KOPT-K1 (cell line): ENCODE data around the gene NCOA1.

ENCODE experiments used
- H3K27ac ChIP-seq: fragments of 200-600 bp; sonication (generic); 2 replicates; pipeline ENCODE4 v1.5.1; 2016; ENCODE audit warnings: antibody characterized with exemption, mild to moderate bottlenecking, low read depth, low read length; ENCODE audit not compliant: poor library complexity, severe bottlenecking
- H3K36me3 ChIP-seq: fragments of 200-600 bp; sonication (generic); 2 replicates; pipeline ENCODE4 v1.5.1; 2017; ENCODE audit warnings: antibody characterized with exemption, mild to moderate bottlenecking, low read length, moderate library complexity; ENCODE audit not compliant: insufficient read depth
- H3K9me3 ChIP-seq: fragments of 200-600 bp; sonication (generic); 2 replicates; pipeline ENCODE4 v1.5.1; 2017; ENCODE audit warnings: antibody characterized with exemption, low read length, mild to moderate bottlenecking; ENCODE audit not compliant: insufficient read depth, poor library complexity, severe bottlenecking

NCOA1 gene

GRCh38 chr2:24734741-24735140, 243.7 kb downstream of the NCOA1 start:
- Histone ChIP-seq H3K27ac (no peak overlapping the region), H3K9me3 (no peaks in the 10 kb centered on the region), H3K36me3 (peaks cover 5% of the 10 kb centered on the region)

- H3K9me3 ChIP-seq: no peaks in the 10 kb centered on the region
- no peak overlapping the region for H3K27ac ChIP-seq
- H3K36me3 ChIP-seq: peaks cover 20% of the 10 kb centered on the region
Observed at GRCh38 chr2:24739354-24740025, 248.4 kb downstream of the NCOA1 start.

- Histone ChIP-seq H3K36me3 (peaks cover 20% of the 10 kb centered on the region), H3K27ac (no peak overlapping the region), H3K9me3 (no peaks in the 10 kb centered on the region)
Observed at GRCh38 chr2:24740142-24740541, 249.1 kb downstream of the NCOA1 start.

GRCh38 chr2:24742730-24743129, 251.7 kb downstream of the NCOA1 start:
- no peaks in the 10 kb centered on the region for H3K9me3 ChIP-seq
- H3K36me3 ChIP-seq: peaks cover 29% of the 10 kb centered on the region
- no peak overlapping the region for H3K27ac ChIP-seq

GRCh38 chr2:24743924-24744323, 252.9 kb downstream of the NCOA1 start:
- no peak overlapping the region for H3K27ac ChIP-seq
- no peaks in the 10 kb centered on the region for H3K9me3 ChIP-seq
- H3K36me3 ChIP-seq: peaks cover 29% of the 10 kb centered on the region

- Histone ChIP-seq H3K27ac (no peak overlapping the region), H3K36me3 (peaks cover 29% of the 10 kb centered on the region), H3K9me3 (no peaks in the 10 kb centered on the region)
Observed at GRCh38 chr2:24744356-24744755, 253.3 kb downstream of the NCOA1 start.

GRCh38 chr2:24745825-24746224, 254.8 kb downstream of the NCOA1 start:
- no peaks in the 10 kb centered on the region for H3K9me3 ChIP-seq
- no peak overlapping the region for H3K27ac ChIP-seq
- H3K36me3 ChIP-seq: peaks cover 24% of the 10 kb centered on the region

GRCh38 chr2:24747299-24747698, 256.2 kb downstream of the NCOA1 start:
- Histone ChIP-seq H3K9me3 (no peaks in the 10 kb centered on the region), H3K36me3 (peaks cover 24% of the 10 kb centered on the region), H3K27ac (no peak overlapping the region)

GRCh38 chr2:24749069-24749691, 258.1 kb downstream of the NCOA1 start:
- peaks cover 35% of the 10 kb centered on the region for H3K36me3 ChIP-seq
- H3K27ac ChIP-seq: no peak overlapping the region
- no peaks in the 10 kb centered on the region for H3K9me3 ChIP-seq

- Histone ChIP-seq H3K9me3 (no peaks in the 10 kb centered on the region), H3K27ac (no peak overlapping the region), H3K36me3 (peaks cover 53% of the 10 kb centered on the region)
Observed at GRCh38 chr2:24754985-24755705, 264.1 kb downstream of the NCOA1 start.

- no peak overlapping the region for H3K27ac ChIP-seq
- H3K36me3 ChIP-seq: peaks cover 55% of the 10 kb centered on the region
Observed at GRCh38 chr2:24756789-24757188, 265.7 kb downstream of the NCOA1 start.

GRCh38 chr2:24761866-24762265, 270.8 kb downstream of the NCOA1 start:
- H3K27ac ChIP-seq: no peak overlapping the region
- H3K9me3 ChIP-seq: no peaks in the 10 kb centered on the region
- peaks cover 41% of the 10 kb centered on the region for H3K36me3 ChIP-seq

More at GRCh38 chr2:24756789-24757188, 265.7 kb downstream of the NCOA1 start:
- no peaks in the 10 kb centered on the region for H3K9me3 ChIP-seq

- Histone ChIP-seq H3K36me3 (peaks cover 41% of the 10 kb centered on the region), H3K27ac (no peak overlapping the region), H3K9me3 (no peaks in the 10 kb centered on the region)
Observed at GRCh38 chr2:24762518-24762917, 271.5 kb downstream of the NCOA1 start.

GRCh38 chr2:24763843-24764242, 272.8 kb downstream of the NCOA1 start:
- Histone ChIP-seq H3K27ac (no peak overlapping the region), H3K9me3 (no peaks in the 10 kb centered on the region), H3K36me3 (peaks cover 35% of the 10 kb centered on the region)

GRCh38 chr2:24766609-24767008, 275.6 kb downstream of the NCOA1 start:
- Histone ChIP-seq H3K36me3 (peaks cover 35% of the 10 kb centered on the region), H3K9me3 (no peaks in the 10 kb centered on the region), H3K27ac (peak overlapping the region; percentile 35)
